ENCODE measurements around the gene SLC2A9. TPM values are rescaled to one million over a fixed set of nuclear protein-coding genes. Genes with fewer than 3 reads are reported as not detected.

SLC2A9 gene
- total RNA-seq, 1 donor from 2014 or later, result 3.6 TPM

DNA sequence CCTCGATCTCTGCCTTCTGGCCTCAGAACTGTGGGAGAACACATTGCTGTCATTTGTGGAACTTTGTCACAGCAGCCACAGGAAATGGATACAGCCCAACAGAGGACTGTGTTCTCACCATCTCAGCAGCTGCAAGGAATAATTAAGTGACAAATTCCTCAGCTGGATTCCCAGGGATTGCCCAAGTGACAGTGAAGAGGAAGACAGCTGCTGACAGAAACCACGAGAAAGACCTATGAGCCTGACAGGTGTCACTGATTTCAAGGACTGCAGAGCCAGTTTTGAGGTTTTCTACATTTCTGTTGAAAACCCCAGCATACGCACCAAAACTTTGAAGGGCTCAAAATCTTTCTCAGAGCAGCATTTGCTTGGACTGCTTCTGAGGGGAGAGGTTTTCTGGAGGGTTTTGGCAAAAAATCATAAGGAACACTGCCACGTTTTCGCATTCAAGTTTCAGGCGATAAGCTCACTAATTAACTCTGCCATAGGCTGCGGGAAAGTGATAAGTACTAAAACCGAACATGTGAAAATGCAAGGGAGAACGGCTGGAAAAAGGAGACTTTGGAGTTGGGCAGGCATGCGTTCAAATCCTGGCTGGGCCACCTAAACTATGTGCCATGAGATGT lies 151.0 kb downstream of the SLC2A9 start:
- TF ChIP-seq, protein P1, sequence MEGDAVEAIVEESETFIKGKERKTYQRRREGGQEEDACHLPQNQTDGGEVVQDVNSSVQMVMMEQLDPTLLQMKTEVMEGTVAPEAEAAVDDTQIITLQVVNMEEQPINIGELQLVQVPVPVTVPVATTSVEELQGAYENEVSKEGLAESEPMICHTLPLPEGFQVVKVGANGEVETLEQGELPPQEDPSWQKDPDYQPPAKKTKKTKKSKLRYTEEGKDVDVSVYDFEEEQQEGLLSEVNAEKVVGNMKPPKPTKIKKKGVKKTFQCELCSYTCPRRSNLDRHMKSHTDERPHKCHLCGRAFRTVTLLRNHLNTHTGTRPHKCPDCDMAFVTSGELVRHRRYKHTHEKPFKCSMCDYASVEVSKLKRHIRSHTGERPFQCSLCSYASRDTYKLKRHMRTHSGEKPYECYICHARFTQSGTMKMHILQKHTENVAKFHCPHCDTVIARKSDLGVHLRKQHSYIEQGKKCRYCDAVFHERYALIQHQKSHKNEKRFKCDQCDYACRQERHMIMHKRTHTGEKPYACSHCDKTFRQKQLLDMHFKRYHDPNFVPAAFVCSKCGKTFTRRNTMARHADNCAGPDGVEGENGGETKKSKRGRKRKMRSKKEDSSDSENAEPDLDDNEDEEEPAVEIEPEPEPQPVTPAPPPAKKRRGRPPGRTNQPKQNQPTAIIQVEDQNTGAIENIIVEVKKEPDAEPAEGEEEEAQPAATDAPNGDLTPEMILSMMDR (IDR thresholded peaks at IDR 0.05; ENCODE audit: insufficient read depth, low read length, poor library complexity, severe bottlenecking), result no peak
- DNase-seq (ENCODE audit: low read depth), result no peak
- Histone ChIP-seq H3K36me3 (ENCODE audit: control insufficient read depth, insufficient read depth, low read length) (no peaks in the 10 kb centered on the region), H3K4me3 (ENCODE audit: low read depth, low read length) (no peak overlapping the region), H3K27me3 (ENCODE audit: control insufficient read depth, insufficient read depth, low read length) (no peaks in the 10 kb centered on the region)

GRCh38 chr4:9867751-9868425 lies 153.4 kb downstream of the SLC2A9 start:
- Histone ChIP-seq H3K27me3 (ENCODE audit: control insufficient read depth, insufficient read depth, low read length) (no peaks in the 10 kb centered on the region), H3K36me3 (ENCODE audit: control insufficient read depth, insufficient read depth, low read length) (no peaks in the 10 kb centered on the region), H3K4me3 (ENCODE audit: low read depth, low read length) (no peak overlapping the region)
- no peak for DNase-seq (ENCODE audit: low read depth)
- TF ChIP-seq, protein P1 (IDR thresholded peaks at IDR 0.05; ENCODE audit: insufficient read depth, low read length, poor library complexity, severe bottlenecking), result no peak

DNA sequence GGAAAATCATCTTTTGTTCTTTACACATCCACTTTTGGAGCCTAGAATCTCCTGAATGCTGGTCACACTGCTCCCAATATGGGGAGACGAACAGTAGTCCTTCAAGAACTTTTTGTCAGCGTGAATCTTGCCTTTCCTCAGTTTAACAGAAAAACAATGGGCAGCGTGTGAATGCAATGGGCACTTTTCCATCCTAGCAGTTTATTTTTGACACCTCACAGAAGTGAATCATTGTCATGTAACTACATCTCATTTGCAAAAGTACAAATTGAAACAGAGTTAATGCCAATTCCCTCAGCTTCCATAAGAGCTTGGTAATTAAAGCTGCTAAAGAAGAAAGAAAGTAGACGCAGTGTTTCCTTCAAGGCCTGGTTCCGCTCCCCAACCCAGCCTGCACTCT lies 154.4 kb downstream of the SLC2A9 start:
- TF ChIP-seq, protein P1 (IDR thresholded peaks at IDR 0.05; ENCODE audit: insufficient read depth, low read length, poor library complexity, severe bottlenecking), result no peak
- no peaks in the 10 kb centered on the region for H3K36me3 ChIP-seq (ENCODE audit: control insufficient read depth, insufficient read depth, low read length)
- no peak overlapping the region for H3K4me3 ChIP-seq (ENCODE audit: low read depth, low read length)
- DNase-seq (ENCODE audit: low read depth), result no peak
- no peaks in the 10 kb centered on the region for H3K27me3 ChIP-seq (ENCODE audit: control insufficient read depth, insufficient read depth, low read length)

DNA sequence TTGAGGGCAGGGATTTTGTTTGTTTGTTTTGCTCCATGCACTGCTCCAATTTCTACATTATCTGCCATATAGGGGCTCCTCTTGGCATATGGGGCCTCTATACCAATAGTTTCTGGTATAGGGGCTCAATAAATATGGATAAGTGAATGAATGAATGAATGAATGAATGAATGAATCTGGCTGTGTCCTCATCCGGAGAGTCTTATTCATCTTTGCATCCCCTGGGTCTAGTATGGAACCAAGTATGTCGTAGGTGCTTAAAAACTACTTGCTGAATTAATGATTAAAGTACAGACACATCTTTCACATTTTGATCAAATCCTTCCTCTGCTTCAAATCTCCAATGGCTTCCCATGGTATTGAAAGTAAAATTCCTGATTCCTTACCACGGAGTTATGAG lies 159.7 kb downstream of the SLC2A9 start:
- Histone ChIP-seq H3K36me3 (ENCODE audit: control insufficient read depth, insufficient read depth, low read length) (no peaks in the 10 kb centered on the region), H3K27me3 (ENCODE audit: control insufficient read depth, insufficient read depth, low read length) (no peaks in the 10 kb centered on the region), H3K4me3 (ENCODE audit: low read depth, low read length) (no peak overlapping the region)
- no peak for DNase-seq (ENCODE audit: low read depth)
- TF ChIP-seq, protein P1 (IDR thresholded peaks at IDR 0.05; ENCODE audit: insufficient read depth, low read length, poor library complexity, severe bottlenecking), result no peak

GRCh38 chr4:9859810-9860209 lies 161.5 kb downstream of the SLC2A9 start:
- no peaks in the 10 kb centered on the region for H3K36me3 ChIP-seq (ENCODE audit: control insufficient read depth, insufficient read depth, low read length)
- TF ChIP-seq, protein P1 (IDR thresholded peaks at IDR 0.05; ENCODE audit: insufficient read depth, low read length, poor library complexity, severe bottlenecking), result no peak
- no peak overlapping the region for H3K4me3 ChIP-seq (ENCODE audit: low read depth, low read length)
- DNase-seq (ENCODE audit: low read depth), result no peak
- H3K27me3 ChIP-seq (ENCODE audit: control insufficient read depth, insufficient read depth, low read length), result no peaks in the 10 kb centered on the region

DNA sequence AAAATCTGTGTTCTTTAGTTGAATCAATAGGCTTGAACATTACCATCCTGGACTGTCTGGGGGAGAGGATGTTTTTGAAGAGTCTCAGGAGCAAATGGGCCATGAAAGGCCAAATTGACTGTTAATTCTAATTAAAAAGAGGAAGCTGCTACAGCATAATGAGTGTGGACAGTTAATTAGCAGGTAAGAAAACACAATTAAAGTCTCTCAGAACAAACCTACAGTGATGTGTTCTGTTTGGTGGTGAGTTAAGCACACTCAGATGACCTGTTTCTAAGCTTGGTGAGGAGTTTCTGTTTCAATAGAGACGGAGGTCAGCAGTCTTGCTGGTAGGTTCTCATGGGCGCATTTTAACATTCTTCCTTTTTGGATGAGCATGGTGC lies 171.8 kb downstream of the SLC2A9 start:
- no peak for DNase-seq (ENCODE audit: low read depth)
- no peaks in the 10 kb centered on the region for H3K36me3 ChIP-seq (ENCODE audit: control insufficient read depth, insufficient read depth, low read length)
- no peaks in the 10 kb centered on the region for H3K27me3 ChIP-seq (ENCODE audit: control insufficient read depth, insufficient read depth, low read length)
- no peak overlapping the region for H3K4me3 ChIP-seq (ENCODE audit: low read depth, low read length)
- TF ChIP-seq, protein P1 (IDR thresholded peaks at IDR 0.05; ENCODE audit: insufficient read depth, low read length, poor library complexity, severe bottlenecking), result no peak
